Stimulated activated naive CD4-positive, alpha-beta T cell treated with Interleukin-2 at 50 U/mL for 16 hours (primary cell): ENCODE data around the gene MAGED4B.
"Not testable (repeated sequence)": the region's sequence is repeated elsewhere in the genome, so short reads cannot be mapped to it uniquely, and the experiment has no call there.

Experiments used
- DNase-seq: peaks from one replicate; lab custom pipeline; 2025; lab: John Stamatoyannopoulos, UW

MAGED4B gene, protein sequence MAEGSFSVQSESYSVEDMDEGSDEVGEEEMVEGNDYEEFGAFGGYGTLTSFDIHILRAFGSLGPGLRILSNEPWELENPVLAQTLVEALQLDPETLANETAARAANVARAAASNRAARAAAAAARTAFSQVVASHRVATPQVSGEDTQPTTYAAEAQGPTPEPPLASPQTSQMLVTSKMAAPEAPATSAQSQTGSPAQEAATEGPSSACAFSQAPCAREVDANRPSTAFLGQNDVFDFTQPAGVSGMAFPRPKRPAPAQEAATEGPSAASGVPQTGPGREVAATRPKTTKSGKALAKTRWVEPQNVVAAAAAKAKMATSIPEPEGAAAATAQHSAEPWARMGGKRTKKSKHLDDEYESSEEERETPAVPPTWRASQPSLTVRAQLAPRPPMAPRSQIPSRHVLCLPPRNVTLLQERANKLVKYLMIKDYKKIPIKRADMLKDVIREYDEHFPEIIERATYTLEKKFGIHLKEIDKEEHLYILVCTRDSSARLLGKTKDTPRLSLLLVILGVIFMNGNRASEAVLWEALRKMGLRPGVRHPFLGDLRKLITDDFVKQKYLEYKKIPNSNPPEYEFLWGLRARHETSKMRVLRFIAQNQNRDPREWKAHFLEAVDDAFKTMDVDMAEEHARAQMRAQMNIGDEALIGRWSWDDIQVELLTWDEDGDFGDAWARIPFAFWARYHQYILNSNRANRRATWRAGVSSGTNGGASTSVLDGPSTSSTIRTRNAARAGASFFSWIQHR

DNA sequence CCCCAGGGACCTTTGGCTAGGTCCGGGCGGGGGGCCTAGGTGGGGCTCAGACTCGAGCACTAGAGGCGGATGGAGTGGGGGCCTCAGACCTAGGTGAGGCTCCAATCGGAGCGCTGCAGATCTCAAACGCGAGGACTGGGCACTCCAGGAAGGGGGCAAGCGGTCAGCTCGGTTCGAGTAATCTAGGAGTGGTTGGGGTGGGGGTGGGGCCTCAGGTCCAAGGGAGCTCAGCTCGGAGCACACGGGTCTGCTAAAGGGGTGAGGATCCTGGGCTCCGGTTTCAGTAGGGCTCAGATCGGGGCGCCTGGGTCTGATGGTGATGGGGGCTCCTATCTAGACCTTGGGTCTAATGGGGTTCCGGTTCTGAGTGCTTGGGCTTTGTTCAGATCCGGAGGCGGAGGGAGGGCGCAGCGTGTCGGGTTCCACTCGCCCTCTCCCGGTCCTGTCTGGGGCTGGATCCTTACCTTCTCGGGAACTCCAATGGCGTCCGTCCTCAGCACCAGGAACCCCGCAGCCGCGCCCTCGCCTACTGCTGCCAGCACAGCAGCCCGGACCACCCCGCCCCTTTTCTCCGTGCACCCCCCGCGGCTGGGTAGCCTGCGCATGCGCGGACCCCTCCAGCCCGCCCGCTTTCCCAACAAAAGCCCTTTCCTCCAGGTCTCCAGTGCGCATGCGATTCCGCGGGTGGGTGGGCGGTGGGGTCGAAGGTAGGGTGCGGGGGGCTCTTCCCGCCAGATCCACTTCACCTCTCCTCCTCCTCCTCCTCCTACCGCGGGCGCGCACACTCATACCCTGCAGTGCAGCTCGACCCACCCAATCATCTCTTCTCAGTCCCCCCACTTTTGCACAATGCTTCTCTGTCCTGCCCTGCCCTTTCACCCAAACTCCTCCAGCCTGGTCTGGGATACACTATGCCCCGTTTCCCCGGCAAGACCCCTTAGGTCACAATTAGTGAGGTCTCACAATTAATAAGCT is at the start of gene MAGED4B:
MAGED4B (minus strand) TSS at position 518 of the 975 bp plus-strand sequence. CDS start 1,011 bp downstream, outside the sequence.
- DNase-seq: not testable (repeated sequence)

GRCh38 chrX:52118262-52118661 is 49.3 kb upstream of the MAGED4B start:
- no peak for DNase-seq

- DNase-seq: no peak
These were observed 13.6 kb upstream of the MAGED4B start for GRCh38 chrX:52082578-52082977.

DNA sequence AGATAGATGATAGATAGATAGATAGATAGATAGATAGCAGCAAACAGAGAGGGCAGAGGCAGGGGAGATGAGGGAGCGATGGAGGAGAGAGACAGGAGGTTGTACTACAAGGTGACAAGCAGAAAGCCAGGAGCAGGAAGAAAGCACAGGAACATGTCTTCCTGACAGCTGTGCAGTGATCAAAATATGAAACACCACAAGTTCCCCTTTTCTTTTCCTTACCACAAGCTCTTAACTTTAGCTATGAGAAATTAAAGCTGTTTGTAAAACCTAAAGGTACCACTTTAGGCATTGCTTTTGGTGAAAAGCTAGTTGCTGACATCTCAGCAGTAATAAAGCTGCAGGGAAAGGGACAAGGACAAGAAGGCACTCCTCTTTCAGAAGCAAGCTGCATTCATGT is 9.1 kb upstream of the MAGED4B start:
- DNase-seq: no peak

- not testable (repeated sequence) for DNase-seq
These were observed 26.7 kb downstream of the MAGED4B start for GRCh38 chrX:52042288-52042687.

DNA sequence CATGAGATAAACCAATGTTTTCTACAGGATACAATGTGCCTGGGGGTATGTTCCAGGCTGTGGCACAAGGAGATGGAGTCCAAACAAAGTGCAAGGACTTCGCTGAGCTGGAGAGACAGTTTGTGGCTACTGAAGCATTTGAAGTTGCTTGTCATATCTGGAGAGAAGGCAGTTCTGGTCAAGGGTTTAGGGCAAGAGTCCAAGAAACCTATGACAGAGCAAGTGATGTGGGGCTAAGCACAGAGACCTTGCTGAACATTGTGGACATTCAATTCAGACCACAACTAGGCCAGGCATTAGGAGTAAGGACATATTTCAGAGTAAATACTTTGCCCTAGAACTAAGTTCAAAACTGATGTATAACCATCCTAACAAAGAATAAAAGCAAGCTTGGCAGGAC is 34.8 kb downstream of the MAGED4B start:
- no peak for DNase-seq

- no peak for DNase-seq
These were observed 37.6 kb downstream of the MAGED4B start for GRCh38 chrX:52031371-52031770.

DNA sequence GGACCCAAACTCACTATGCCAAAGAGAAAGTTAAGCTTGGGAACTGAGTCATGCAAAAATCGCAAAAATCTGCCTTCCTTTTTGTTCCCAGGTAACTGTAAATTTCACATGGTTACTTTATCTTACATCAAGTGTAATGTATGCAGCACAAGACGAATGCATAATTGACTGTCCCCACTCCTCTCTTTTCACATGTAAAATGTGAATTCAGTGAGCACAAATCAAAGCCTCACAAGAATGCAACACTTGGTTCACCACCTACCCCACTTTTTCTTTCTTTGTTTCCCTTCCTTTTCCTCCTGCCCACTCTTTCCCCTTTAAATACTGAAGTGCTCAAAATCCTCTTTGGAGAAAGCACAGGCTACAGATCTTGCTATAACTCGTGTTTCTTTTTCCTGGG is 53.2 kb downstream of the MAGED4B start:
- no peak for DNase-seq
